Middle frontal gyrus (tissue), 1 donor: Measurements from ENCODE around the gene GPATCH1.
"Not testable (repeated sequence)": the region's sequence is repeated elsewhere in the genome, so short reads cannot be mapped to it uniquely, and the experiment has no call there.

Experiments used
- DNase-seq: peaks from one replicate; pipeline ENCODE4 v3.0.0-alpha.2; 2015; ENCODE audit warnings: low spot score; ENCODE audit errors: extremely low spot score

Gene GPATCH1

DNA sequence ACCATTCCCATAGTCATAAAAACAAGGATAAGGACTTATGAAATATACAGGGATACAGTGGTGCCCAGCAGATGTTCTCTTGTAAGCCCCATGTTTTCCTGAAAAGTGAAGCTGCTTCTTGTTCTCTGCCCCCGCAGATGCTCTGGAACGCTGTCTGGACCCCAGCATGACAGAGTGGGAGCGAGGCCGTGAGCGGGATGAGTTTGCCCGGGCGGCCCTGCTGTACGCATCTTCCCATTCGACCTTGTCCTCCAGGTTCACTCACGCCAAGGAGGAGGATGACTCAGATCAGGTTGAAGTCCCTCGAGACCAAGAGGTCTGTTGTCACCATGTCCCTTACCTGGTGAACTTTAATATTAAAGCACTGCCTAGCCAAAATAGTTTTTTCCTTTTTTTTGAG, 30.6 kb downstream of the GPATCH1 start:
- no peak for DNase-seq

GRCh38 chr19:33114312-33114711, 33.3 kb downstream of the GPATCH1 start:
- no peak for DNase-seq

GRCh38 chr19:33117501-33117900, 36.5 kb downstream of the GPATCH1 start:
- no peak for DNase-seq

DNA sequence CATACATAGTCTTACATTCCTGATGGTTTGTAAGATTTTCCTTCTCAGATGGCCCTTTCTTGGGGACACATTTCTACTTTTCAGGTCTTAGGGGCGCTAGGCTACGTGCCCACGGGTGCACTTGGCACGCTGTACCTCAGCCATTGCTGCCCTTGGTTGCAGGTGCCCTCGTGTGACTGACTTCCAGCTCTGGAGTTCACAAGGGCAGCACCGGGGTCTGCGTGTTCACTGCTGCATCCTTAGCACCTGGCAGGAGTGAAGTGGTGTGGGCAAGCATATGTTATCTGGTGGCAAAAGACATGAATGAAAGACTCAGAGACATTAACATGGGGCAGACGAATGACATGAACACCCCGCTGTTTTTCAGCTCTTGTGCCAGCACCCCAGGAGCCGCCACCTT, 37.7 kb downstream of the GPATCH1 start:
- DNase-seq: no peak

DNA sequence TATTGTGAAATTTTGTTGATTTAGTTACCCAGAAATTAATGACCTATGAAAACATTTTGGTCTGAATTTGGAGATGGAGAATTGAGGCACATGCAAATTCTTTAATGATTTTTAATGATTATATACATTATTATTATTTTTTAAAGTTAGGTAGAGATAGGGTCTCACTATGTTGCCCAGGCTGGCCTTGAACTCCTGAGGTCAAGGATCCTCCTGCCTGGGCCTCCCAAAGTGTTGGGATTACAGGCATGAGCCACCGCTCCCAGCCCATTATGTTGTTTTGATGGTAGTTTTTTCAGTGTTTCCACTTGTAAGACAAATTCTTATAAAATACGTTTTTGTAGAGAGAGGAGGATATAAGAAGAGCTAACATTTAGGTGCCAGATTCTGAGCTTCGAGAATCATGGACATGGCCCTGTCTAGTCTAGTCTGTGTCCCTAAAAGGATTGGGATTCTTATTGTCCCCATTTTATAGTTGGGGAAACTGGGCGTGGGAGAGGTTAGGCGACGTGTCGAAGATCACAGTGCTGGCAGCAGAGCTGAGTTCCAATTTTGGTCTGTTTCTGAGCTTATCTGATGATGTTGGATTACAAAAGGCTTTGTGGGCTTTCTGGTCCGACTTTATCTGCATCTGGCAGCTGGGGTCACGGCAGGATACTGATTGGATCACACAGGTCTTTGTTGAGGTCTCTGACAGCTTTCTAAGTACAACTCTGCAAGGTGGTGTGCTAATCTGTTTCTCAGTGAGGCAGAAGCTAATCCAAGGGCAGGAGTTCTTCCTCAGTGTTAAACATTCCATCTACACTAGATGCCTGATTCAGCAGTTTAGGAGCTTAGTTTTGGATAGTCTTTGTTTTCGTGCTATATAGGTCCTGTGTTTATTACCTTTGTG, 43.5 kb downstream of the GPATCH1 start:
- DNase-seq: no peak

DNA sequence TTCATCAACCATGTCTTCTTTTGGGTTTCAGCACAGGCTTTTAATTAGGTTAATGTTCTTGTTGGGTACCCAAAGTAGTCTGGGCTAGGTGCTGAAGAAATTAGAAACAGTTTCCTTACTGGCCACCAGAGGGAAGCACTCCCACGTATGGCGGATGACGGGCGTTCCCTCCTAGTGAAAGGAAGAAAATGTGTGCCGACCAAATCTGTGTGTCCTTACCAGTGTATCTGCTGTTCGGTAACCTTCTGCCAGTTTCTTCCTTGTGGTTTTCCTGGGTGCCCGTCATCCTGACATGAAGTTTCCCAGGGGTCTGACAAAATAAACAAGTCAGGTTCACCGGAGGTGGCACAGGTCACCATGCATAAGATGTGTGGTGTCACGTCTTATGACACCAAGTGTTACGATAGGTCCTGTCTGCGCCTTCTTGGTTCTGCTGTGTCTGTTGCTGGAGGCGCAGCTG, 45.0 kb downstream of the GPATCH1 start:
- DNase-seq: peak; percentile 14

DNA sequence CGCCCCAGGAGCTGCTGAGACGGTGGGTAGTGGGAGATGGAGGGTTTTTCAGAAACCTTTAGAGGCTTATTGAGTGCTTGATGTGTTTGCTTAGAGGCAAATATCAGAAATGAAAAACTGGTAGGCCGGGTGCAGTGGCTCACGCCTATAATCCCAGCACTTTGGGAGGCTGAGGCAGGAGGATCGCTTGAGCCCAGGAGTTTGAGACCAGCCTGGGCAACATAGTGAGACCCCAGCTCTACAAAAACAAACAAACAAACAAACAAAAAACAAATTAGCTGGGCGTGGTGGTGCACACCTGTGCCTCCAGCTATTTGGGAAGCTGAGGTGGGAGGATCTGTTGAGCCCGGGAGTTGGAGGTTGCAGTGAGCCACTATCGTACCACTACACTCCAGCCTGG, 45.7 kb downstream of the GPATCH1 start:
- DNase-seq: not testable (repeated sequence)

DNA sequence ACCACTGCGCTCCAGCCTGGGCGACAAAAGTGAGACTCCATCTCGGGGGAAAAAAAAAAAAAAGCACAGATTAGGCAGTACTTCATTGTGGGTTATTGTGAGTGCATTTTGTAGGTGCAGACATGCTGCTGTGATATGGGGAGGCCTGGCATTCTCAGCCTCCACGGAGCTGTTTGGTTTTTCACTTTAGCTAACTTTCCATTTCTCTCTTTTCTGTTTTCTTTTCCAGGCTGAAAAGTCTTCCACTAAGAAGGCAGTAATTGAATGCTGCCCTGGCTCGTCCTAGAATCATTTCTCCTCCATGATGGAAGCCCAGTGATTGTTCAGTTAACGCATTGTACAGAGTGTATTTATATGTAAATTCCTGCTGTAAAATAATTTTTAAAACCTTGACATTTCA, 48.9 kb downstream of the GPATCH1 start:
- DNase-seq: no peak

DNA sequence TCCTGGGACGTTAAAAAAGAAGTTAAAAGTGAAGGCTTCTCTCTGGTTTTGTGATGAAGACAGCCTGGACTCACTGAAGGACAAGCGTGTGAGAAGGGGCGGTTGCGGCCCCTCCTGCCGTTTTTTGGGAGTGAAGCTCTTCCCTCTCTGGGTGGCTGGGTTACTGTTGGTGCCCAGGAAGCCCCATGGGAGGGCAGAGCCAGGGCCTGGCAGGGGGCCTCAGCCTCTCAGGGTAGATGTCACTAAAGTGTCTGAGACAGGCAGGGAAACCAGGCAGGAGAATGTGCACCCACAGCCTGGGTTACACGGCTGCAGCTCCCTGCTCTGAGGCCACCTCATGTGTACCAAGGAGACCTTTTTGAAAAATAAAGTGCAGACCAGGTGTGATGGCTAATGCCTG, 49.5 kb downstream of the GPATCH1 start:
- DNase-seq: no peak

- no peak for DNase-seq
Measured at GRCh38 chr19:33132021-33132420, 51.0 kb downstream of the GPATCH1 start, which contains the start of gene WDR88. Gene WDR88 (plus strand): TSS chr19:33132114. CDS start chr19:33132170, 56 bp downstream.

GRCh38 chr19:33132425-33132824, 51.4 kb downstream of the GPATCH1 start:
- DNase-seq: no peak

DNA sequence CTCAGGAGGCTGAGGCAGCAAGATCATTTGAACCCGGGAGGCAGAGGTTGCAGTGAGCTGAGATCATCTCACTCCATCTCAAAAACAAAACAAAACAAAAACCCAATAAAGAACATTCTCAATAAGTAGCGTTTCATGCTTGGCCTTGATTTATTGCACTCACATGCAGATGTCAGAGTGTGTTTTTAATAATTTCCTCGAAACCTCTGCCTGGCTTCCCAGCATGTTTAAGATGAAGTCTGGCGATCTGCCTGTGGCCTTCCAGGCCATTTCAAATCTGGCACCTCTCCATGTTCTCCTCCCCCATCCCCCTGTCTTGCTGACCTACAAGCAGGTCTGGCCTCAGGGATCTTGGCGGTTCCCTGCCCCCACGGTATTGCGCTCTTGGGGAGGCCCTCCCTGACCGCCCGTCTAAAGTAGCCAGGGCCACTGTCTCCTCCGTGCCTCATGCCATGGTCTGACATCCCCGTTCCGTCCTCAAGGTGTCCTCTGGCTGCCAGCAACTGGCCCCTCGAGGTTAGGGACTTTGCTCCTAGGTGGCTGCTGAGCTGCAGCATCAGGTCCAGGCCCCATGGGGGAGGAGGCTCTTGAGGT, 52.6 kb downstream of the GPATCH1 start:
- DNase-seq: no peak

- DNase-seq: no peak
Measured at GRCh38 chr19:33134571-33135041, 53.6 kb downstream of the GPATCH1 start.

GRCh38 chr19:33139165-33139564, 58.2 kb downstream of the GPATCH1 start:
- DNase-seq: no peak

DNA sequence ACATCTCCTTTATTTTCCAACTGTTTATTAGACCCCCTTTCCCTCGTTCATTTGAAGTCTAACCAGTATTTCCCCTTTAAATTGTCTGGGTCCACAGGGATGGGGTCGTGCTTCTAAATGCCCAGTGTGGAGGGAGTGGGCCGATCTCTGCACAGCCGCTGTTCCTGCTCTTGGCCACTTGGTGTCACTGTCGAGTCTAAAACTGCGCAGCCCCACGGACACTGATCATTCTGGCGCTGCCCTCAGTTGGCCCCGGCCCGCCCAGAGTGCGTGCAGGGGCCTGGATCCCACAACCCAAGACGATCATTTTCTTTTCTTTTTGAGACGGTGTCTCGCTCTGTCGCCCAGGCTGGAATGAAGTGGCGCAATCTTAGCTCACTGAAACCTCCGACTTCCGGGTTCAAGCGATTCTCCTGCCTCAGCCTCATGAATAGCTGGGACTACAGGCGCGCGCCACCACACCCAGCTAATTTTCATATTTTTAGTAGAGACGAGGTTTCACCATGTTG, 63.0 kb downstream of the GPATCH1 start:
- DNase-seq: peak; percentile 8

DNA sequence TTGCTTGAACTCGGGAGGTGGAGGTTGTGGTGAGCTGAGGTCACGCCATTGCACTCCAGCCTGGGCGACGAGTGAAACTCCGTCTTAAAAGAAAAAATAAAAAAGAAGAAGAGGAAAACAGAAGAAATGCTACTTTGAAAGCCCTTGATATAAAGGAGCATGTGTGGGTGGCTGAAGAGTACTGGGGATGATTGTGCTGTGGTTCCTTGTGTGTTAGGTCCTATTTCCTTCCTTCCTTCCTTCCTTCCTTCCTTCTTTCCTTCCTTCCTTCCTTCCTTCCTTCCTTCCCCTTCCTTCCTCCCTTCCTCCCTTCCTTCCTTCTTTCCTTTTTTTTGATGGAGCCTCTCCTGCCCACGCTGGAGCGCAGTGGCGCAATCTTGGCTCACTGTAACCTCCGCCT, 65.2 kb downstream of the GPATCH1 start:
- DNase-seq: no peak

- no peak for DNase-seq
Measured at GRCh38 chr19:33147538-33147937, 66.6 kb downstream of the GPATCH1 start.

DNA sequence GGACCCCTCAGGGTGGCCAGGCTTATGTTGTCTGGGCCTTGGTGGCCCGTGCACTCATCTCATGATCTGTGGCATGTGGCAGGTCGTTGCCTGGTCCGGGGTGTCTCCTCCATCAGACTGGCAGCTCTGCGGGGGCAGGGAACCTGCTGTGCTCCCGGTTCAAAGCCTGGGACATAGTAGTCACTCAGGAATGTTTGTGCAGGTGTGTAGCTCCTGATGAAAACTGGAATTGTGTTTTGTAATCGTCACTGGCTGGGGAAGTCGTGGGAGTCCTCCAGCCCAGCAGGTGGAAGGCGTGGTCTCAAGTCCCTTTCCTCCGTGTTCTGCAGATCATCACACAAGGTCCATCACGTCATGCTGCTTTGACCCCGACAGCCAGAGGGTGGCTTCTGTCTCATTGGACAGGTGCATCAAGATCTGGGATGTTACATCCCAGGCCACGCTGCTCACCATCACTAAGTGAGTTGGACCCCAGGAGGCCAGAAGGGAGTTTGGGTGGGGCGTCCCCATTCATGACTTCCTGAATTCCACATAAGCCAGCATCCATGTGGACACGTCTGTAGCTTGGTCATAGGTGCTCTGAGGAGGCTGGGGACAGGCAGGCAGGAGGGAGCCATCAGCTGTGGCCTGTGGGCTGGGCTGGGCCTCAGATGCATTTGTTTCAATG, 70.0 kb downstream of the GPATCH1 start:
- no peak for DNase-seq

DNA sequence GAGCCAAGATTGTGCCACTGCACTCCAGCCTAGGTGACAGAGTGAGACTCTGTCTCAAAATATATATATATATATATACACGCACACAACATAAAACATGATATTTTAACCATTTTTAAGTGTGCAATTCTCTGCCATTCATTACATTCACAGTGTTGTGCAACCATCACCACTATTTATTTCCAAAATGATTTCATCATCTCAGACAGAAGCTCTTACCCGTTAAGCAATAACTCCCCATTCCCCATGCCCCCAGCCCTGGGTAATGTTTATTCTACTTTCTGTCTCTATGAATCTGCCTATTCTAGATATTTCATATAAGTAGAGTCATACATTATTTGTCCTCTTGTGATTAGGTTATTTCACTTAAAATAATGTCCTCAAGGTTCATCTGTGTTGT, 71.2 kb downstream of the GPATCH1 start:
- no peak for DNase-seq

DNA sequence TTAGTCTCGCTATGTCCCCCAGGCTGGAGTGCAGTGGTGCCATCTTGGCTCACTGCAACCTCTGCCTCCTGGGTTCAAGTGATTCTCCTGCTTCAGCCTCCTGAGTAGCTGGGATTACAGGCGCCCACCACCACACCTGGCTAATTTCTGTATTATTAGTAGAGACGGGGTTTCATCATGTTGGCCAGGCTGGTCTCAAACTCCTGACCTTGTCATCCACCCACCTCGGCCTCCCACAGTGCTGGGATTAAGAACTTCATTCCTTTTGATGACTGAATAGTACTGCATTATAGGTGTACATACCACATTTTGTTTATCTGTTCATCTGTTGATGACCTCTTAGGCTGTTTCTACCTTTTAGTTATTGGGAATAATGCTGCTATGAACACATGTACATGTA, 71.6 kb downstream of the GPATCH1 start:
- not testable (repeated sequence) for DNase-seq

- DNase-seq: not testable (repeated sequence)
Measured at GRCh38 chr19:33154313-33154712, 73.3 kb downstream of the GPATCH1 start.

DNA sequence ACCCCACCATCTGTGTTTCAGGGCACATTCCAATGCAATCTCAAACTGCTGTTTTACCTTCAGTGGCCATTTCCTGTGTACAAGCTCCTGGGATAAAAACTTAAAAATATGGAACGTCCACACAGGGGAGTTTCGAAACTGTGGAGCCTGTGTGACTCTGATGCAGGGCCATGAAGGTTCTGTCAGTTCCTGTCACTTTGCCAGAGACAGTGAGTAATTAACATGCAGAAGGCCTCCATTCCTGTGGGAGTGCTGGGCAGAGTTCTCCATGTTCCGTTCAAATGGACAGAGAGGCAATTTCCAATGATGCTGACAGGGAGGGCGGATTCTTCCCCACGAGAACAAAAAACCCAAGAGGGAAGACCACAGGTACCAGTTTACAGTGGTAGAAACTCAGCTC, 75.4 kb downstream of the GPATCH1 start:
- no peak for DNase-seq
